GM06990 (cell line): Measurements from ENCODE around the gene RAB44.

Experiments used
- DNase-seq: peaks from one replicate; pipeline ENCODE4 v3.0.0-alpha.2; 2011; ENCODE audit not compliant: insufficient read length; ENCODE audit errors: extremely low read depth
- H3K27me3 ChIP-seq: replicated peaks from 2 replicates; pipeline ENCODE4 v1.6.0; 2011; ENCODE audit warnings: low read length; ENCODE audit not compliant: control insufficient read depth, insufficient read depth
- H3K36me3 ChIP-seq: 2 replicates; pipeline ENCODE4 v1.5.1; 2011; ENCODE audit warnings: low read length; ENCODE audit not compliant: control insufficient read depth, insufficient read depth
- H3K4me3 ChIP-seq: replicated peaks from 2 replicates; pipeline ENCODE4 v1.5.1; 2011; ENCODE audit warnings: low read depth, mild to moderate bottlenecking, control low read depth, low read length
- CTCF ChIP-seq: IDR thresholded peaks from 2 replicates; pipeline ENCODE4 v1.5.1; 2011; ENCODE audit warnings: low read length, control low read depth, mild to moderate bottlenecking, inconsistent platforms; ENCODE audit not compliant: insufficient read depth, poor library complexity, severe bottlenecking

The RAB44 gene

GRCh38 chr6:36757943-36758508, 60.4 kb downstream of the RAB44 start:
- no peak for TF ChIP-seq CTCF
- peaks cover 2% of the 10 kb centered on the region; the same call in 1 of the 2 replicates for H3K36me3 ChIP-seq
- H3K27me3 ChIP-seq, result no peaks in the 10 kb centered on the region
- peak overlapping the region; percentile 78; the same call in 1 of the 2 replicates for H3K4me3 ChIP-seq
- no peak for DNase-seq

- H3K27me3 ChIP-seq, result no peaks in the 10 kb centered on the region
Measured at GRCh38 chr6:36758516-36759147, 61.0 kb downstream of the RAB44 start.

GRCh38 chr6:36759148-36759759, 61.6 kb downstream of the RAB44 start:
- Histone ChIP-seq H3K27me3 (no peaks in the 10 kb centered on the region), H3K36me3 (no peaks in the 10 kb centered on the region), H3K4me3 (no peak overlapping the region)
- peak; percentile 99 for TF ChIP-seq CTCF
- DNase-seq, result peak; percentile 79

More at GRCh38 chr6:36758516-36759147, 61.0 kb downstream of the RAB44 start:
- no peak overlapping the region for H3K4me3 ChIP-seq
- no peak for TF ChIP-seq CTCF
- no peak for DNase-seq
- H3K36me3 ChIP-seq, result no peaks in the 10 kb centered on the region

GRCh38 chr6:36760685-36761435, 63.2 kb downstream of the RAB44 start:
- H3K36me3 ChIP-seq, result no peaks in the 10 kb centered on the region
- DNase-seq, result no peak
- H3K27me3 ChIP-seq, result no peaks in the 10 kb centered on the region
- H3K4me3 ChIP-seq, result no peak overlapping the region
- no peak for TF ChIP-seq CTCF

- no peak for DNase-seq
- TF ChIP-seq CTCF, result no peak
- Histone ChIP-seq H3K27me3 (no peaks in the 10 kb centered on the region), H3K36me3 (no peaks in the 10 kb centered on the region), H3K4me3 (no peak overlapping the region)
Measured at GRCh38 chr6:36762123-36762522, 64.5 kb downstream of the RAB44 start.
